Measurements from ENCODE around the gene DECR2. TPM values are rescaled to one million over a fixed set of nuclear protein-coding genes. Genes with fewer than 3 reads are reported as not detected.

The DECR2 gene, protein sequence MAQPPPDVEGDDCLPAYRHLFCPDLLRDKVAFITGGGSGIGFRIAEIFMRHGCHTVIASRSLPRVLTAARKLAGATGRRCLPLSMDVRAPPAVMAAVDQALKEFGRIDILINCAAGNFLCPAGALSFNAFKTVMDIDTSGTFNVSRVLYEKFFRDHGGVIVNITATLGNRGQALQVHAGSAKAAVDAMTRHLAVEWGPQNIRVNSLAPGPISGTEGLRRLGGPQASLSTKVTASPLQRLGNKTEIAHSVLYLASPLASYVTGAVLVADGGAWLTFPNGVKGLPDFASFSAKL
- 14.4 and 15.9 TPM in 2 replicates for total RNA-seq

DNA sequence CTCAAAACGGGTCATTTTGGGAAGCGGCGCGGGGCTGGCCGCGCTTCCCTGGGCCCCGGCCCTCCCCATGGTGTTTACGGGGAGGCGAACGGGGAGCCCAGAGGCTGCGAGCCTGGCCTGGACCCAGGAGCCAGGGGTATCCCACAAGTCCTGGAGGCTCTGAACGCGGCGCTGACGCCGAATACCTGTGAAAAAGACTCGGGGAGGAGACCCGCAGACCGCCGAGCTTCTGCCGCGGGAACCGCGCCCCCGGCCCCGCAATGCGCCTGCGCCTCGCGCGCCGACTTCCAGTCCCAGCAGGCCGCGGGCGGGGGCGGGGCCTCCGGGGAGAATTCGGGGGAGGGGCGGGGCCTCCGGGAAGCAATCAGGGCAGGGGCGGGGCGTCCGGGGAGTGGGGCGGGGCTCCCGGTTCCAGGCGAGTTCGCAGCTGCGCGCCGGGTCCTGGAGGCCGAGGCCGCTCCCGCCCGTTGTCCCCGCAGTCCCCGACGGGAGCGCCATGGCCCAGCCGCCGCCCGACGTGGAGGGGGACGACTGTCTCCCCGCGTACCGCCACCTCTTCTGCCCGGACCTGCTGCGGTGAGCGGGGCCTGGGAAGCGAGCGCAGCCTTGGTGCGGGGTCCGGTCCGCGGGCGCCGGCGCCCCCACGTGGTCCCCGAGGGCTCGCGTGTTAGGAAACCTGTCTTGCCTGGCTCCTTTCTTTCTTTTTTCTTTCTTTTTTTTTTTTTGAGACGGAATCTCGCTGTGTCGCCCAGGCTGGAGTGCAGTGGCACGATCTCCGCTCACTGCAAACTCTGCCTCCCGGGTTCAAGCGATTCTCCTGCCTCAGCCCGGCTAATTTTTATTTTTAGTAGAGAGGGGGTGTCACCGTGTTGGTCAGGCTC lies at the start of gene DECR2:
TSS of gene DECR2 (plus strand) at position 418 of the 881 bp plus-strand sequence. CDS start at position 497, 79 bp downstream.

DNA sequence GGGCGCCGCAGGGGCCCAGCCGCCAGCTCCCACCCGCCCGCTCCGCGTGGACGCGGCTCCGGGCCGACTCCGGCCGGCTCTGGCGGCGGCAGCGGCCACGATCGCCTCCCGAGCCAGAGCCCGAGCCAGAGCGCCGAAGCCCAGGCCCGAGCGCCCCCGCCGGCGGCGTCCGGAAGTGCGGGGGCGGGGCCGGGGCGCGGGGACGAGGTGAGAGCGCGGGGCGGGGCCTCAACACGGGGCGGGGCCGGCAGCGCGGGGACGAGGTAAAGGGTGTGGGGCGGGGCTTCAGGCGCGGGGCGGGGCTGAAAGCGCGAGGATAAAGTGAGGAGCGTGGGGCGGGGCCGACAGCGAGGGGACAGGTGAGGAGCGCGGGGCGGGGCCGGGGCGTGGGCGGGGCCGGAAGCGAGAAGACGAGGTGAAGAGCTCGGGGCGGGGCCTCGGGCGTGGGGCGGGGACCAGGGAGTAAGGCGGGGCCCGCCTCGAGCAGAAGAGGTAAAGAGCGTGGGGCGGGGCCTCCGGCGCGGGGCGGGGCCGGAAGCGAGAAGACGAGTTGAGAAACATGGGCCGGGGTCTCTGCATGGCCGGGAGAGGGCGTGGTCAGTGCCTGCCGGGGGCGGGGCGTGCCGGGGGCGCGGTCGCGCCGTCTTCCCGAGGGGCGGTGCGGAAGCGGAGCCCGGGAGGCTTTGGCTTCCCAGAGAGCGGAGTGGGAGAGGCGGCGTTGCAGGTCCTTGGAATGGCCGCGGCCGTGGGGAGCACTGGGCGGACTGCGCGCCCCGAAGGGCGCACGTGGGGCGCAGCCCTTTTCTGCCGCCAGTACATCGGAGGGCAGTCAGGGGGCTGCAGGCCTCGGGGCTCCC lies 48.9 kb upstream of the DECR2 start, which contains the start of gene AXIN1:
TSS of gene AXIN1 (minus strand) at position 177 of the 857 bp plus-strand sequence. CDS start 5,698 bp downstream, outside the sequence.

DNA sequence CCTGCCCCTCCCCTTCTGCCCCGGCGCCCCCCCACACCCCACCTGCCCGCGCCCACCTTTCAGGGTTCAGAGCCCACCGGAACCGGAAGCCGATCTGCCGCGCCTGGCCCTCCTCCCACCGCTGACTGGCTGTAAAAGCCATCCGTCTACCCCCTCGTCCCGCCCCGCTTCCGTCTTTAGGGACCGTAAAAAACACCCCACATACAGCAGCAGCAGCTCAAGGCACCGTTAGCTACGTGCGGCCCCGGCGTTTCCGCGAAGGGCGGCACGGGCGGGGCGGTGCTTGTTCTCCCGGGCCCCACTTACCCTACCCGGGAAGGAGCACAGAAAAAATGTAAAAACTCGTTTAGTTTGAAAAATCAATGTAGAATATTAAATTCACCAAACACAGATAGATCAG lies 31.2 kb upstream of the DECR2 start, which contains the start of gene MRPL28:
TSS of gene MRPL28 (minus strand) at position 96 of the 400 bp plus-strand sequence. CDS start 320 bp downstream, outside the sequence.

DNA sequence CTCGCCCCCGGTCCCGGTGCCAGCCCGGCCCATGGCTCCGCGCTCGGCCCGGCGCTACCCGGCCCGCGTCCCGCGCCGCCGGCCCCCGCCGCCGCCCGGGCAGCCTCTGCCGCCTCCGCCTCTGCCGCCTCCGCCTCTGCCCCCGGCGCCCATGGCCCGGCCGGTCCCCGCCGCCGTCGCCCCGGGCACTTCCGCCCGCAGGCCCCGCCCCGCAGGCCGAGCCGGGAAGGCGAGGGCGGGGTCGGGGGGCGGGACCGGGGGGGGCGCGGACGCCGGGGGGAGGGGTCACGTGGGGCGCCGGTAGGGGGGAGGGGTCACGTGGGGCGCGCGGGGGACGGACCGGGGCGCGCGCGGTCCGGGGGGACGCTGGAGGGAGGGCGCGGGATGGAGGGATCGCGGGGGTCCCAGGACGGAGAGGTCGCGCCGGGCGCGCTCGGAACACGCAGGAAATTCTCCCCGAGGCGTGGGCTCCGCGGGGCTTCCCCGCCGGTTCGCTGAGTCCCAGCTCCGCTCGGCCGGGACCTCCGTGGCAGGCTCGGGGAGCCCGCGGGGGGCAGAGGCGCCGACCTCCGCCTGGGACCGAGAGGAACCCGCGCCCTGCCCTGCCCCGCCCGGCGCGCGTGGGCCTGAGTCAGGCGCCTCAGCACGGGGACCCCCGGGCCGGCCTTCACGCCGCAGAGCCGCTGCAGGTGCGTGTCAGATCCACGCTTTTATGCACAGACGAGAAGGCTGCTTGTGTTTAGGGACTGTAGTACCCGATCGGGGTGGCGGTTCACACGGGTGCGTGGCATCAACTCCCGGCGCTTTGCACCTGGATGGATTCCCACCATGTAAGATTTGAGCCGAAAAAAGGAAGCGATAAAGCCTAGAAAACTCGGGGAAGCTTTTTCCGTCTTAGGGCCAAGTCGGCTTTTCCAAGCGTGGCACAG lies 19.6 kb upstream of the DECR2 start, which contains the start of gene PGAP6:
TSS of gene PGAP6 (minus strand) at position 190 of the 929 bp plus-strand sequence. CDS start at position 33, 157 bp downstream.

DNA sequence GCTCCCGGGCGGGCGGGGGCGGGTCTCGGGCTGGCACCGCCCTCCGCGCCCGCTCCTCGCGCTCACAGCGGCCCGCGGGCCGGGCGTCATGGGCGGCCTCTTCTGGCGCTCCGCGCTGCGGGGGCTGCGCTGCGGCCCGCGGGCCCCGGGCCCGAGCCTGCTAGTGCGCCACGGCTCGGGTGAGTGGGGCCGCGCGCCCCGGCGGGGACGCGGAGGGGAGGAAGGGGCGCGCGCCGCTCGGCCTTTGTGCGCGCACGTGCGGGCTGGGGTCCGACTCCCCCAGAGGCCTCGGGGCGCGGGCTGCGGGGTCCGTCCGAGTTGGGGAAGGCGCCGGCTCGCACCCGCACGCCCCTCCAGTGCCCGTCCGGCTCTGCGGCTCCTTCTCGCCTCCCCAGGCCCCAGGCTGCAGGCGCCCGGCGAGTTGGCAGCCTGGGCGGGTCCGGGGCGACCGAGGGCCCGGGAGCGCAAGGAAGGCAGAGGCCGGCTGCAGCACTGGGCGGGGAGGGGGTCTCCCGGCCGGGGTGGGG lies 4.5 kb upstream of the DECR2 start, which contains the start of gene NME4:
TSS of gene NME4 (plus strand) at position 65 of the 527 bp plus-strand sequence. CDS start at position 89, 24 bp downstream.

DNA sequence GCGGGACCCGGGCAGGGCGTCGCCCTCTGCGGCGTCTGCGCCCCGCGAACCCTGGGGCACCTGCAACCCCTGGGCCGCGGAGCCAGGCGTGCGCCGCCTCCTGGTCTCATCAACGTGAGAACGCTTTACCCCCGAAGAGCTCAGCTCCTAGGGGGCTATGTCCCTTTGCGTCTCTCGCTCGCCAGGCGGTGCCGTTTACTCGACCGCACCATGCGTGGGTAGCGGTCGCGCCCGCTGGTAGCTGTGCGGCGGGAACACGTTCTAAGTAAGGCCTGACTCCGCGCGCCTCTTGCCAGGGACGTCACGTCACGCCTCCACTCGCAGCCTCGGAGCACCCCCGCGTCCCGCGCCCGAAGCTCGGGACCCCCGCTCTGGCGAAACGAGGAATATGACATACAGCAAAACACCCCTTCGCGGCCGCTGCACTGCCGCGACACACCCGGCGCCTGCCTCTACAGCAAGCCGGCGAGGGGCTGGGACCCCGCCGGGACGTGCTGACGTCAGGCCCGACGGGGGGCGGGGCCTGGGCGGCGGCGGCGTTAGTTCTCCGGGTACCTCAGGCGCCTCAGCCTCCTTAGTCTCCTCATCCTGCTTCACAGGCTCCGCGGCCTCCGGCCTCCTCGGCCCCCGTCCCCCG lies 23.5 kb downstream of the DECR2 start, which contains the start of gene RAB11FIP3:
TSS of gene RAB11FIP3 (plus strand) at position 568 of the 637 bp plus-strand sequence. CDS start 358 bp downstream, outside the sequence.

Other genes with a start within 250 kb of the DECR2 start
- gene HBZ, start 249.2 kb upstream of the DECR2 start, total RNA-seq: not detected in 2 replicates
- not detected in 2 replicates for gene HBM, start 235.9 kb upstream of the DECR2 start, total RNA-seq
- not detected in 2 replicates for gene HBA2, start 229.0 kb upstream of the DECR2 start, total RNA-seq
- gene HBA1, start 225.2 kb upstream of the DECR2 start, total RNA-seq: not detected in 2 replicates
- 0.44 TPM in 1 of 2 replicates, not detected in the other for gene HBQ1, start 221.4 kb upstream of the DECR2 start, total RNA-seq
- 40.5 and 44.7 TPM in 2 replicates for gene LUC7L, start 172.4 kb upstream of the DECR2 start, total RNA-seq
- gene FAM234A, start 167.1 kb upstream of the DECR2 start, total RNA-seq: 53.0 and 73.0 TPM in 2 replicates
- gene RGS11, start 125.9 kb upstream of the DECR2 start, total RNA-seq: 0.22 and 4.2 TPM in 2 replicates
- gene ARHGDIG, start 121.3 kb upstream of the DECR2 start, total RNA-seq: 0.12 and 0.44 TPM in 2 replicates
- gene PDIA2, start 118.7 kb upstream of the DECR2 start, total RNA-seq: 0.12 TPM in 1 of 2 replicates, not detected in the other
- 28.1 and 28.6 TPM in 2 replicates for gene AXIN1, start 49.2 kb upstream of the DECR2 start, total RNA-seq
- gene MRPL28, start 31.3 kb upstream of the DECR2 start, total RNA-seq: 72.0 and 101 TPM in 2 replicates
- gene PGAP6, start 19.9 kb upstream of the DECR2 start, total RNA-seq: 63.9 and 64.3 TPM in 2 replicates
- 37.5 and 66.2 TPM in 2 replicates for gene NME4, start 4.7 kb upstream of the DECR2 start, total RNA-seq
- 18.4 and 23.0 TPM in 2 replicates for gene RAB11FIP3, start 23.8 kb downstream of the DECR2 start, total RNA-seq
- gene CAPN15, start 125.8 kb downstream of the DECR2 start, total RNA-seq: 41.7 and 58.5 TPM in 2 replicates
- gene PRR35, start 158.5 kb downstream of the DECR2 start, total RNA-seq: 0.11 TPM in 1 of 2 replicates, not detected in the other
- 1.8 and 2.0 TPM in 2 replicates for gene NHLRC4, start 165.1 kb downstream of the DECR2 start, total RNA-seq
- 27.9 and 35.5 TPM in 2 replicates for gene PIGQ, start 168.1 kb downstream of the DECR2 start, total RNA-seq
- gene RAB40C, start 188.2 kb downstream of the DECR2 start, total RNA-seq: 15.1 and 18.0 TPM in 2 replicates
- gene WFIKKN1, start 229.1 kb downstream of the DECR2 start, total RNA-seq: 0.25 and 0.33 TPM in 2 replicates
- 69.9 and 100 TPM in 2 replicates for gene METTL26, start 234.4 kb downstream of the DECR2 start, total RNA-seq
- gene MCRIP2, start 239.9 kb downstream of the DECR2 start, total RNA-seq: 12.2 and 17.4 TPM in 2 replicates
- 14.6 and 22.6 TPM in 2 replicates for gene WDR90, start 247.5 kb downstream of the DECR2 start, total RNA-seq

Data from uterine smooth muscle cell (primary cell).